DMS53 treated with DMSO at 0.1 percent for 48 hours (cell line): ENCODE data around the gene XRN1.

ENCODE experiments used
- DNase-seq: peaks from one replicate; lab custom pipeline; 2025; ENCODE audit not compliant: unreplicated experiment; lab: John Stamatoyannopoulos, UW

Gene XRN1

GRCh38 chr3:142272200-142272891 is 175.5 kb downstream of the XRN1 start:
- no peak for DNase-seq

GRCh38 chr3:142270407-142270806 is 177.4 kb downstream of the XRN1 start:
- DNase-seq = no peak

DNA sequence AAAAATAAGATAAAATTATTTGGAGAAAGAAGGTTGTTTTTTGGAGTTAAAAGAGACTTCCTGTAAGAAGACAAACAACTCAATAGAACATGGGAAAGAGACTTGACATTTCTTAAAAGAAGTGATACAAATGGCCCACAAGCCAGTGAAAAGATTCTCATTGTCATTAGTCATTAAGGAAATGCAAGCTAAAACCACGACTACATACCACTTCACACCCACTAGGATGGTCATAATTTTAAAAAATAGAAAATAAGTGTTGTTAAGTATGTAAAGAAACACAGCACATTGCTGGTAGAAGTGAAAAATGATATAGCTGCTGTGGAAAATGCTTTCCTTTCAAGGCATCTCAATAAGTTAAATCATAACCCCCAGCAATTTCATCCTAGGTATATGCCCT is 178.1 kb downstream of the XRN1 start:
- no peak for DNase-seq

DNA sequence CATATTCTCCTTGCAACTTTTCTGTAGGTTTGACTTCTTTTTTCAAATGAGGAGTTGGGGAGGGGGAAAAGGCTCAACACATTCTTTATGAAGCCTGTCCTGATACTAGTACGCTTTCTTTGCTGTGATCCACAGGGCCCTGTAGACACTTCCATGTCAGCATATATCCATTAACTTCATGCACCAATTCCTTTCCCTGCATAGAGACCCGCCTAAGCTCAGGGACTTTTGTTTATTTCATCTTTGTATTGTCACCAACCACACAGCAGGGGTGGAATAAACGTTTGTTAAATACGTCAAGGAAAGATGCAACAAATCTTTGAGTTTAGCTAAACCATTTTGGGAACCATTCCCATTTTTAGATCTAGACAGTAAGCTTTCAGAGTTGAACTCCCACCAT is 179.4 kb downstream of the XRN1 start:
- DNase-seq = no peak

GRCh38 chr3:142267269-142267668 is 180.6 kb downstream of the XRN1 start:
- no peak for DNase-seq

GRCh38 chr3:142263112-142263511 is 184.7 kb downstream of the XRN1 start:
- no peak for DNase-seq

DNA sequence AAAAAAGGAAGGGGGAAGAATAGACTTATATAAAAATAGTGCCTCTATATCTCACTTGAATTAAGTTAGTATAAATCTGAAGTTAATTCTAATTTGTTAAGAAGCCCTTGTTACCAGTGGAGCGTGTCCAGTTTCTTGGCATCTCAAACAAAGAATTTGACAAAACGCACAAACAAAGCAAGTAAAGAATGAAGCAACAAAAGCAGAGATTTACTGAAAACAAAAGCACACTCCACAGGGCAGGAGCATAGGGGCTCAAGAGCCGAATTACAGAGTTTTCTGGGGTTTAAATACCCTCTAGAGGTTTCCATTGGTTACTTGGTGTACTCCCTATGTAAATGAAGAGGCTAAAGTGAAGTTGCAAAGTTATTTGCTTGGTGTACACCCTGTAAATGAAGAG is 188.5 kb downstream of the XRN1 start:
- no peak for DNase-seq

DNA sequence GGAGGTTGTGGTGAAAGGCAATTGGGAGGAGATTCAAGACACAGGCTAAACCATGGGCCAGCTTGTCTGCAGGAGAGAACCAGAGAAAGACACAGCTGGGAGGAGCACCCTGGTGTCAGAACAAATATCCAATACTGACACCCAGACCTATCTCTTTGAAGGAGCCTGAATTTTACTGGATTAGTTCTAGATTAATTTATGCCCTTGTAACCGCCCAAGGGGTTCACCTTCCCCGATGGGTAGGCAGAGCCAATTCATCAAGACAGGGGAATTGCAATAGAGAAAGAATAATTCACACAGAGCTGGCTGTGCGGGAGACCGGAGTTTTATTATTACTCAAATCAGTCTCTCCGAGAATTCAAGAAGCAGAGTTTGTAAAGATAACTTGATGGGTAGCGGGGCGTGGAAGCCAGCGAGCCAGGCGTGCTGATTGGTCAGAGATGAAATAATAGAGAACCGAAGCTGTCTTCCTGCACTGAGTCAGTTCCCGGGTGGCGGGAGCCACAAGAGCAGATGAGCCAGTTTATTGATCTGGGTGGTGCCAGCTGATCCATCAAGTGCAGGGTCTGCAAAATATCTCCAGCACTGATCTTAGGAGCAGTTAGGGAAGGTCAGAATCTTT is 191.0 kb downstream of the XRN1 start:
- no peak for DNase-seq
